GM18868 (cell line): ENCODE measurements around the gene YDJC.
"Not testable (repeated sequence)": the region's sequence is repeated elsewhere in the genome, so short reads cannot be mapped to it uniquely, and the experiment has no call there.

Source experiments
- ATAC-seq: cut with Tn5 transposase; IDR thresholded peaks from one replicate; pipeline ENCODE4 v1.9.1; 2021; ENCODE audit warnings: mild to moderate bottlenecking, moderate library complexity; ENCODE audit not compliant: unreplicated experiment

The YDJC gene

DNA sequence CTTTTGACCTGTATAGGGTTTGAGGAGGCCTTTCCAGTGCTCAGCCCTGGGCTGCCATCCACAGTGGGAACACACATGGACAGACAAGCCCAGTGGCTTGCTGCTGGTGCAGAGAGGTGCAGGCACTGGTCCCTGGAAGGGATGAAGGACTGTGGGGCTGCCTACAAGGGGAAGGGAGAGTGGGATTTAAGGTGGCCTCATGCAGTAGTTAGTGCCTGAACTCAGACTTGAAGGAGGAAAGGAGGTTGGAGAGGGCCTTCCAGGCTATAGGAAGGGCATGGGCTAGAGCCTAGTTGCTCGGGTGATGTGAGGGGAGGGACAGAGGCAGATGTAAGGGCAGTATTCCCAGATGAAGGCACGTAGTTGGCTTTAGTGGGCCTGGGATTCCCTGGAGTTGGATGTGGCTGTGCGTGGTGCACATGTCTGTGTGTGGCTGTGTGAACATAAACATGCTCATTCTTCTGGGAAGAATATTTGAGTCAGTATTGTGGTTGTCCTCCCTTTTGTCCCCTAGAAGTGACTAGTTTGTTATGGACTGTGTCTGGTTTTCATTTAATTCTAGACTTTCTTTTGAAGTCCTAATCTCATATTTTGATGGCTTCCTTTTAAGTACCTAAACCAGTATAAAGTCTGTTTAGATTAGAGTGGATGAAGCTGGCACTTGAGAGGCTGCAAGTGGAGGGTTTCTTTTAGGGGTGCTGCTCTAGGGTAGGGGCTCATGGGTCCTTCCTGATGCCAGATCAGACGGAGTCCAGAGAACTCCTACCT is 18.4 kb downstream of the YDJC start:
- ATAC-seq: no peak

DNA sequence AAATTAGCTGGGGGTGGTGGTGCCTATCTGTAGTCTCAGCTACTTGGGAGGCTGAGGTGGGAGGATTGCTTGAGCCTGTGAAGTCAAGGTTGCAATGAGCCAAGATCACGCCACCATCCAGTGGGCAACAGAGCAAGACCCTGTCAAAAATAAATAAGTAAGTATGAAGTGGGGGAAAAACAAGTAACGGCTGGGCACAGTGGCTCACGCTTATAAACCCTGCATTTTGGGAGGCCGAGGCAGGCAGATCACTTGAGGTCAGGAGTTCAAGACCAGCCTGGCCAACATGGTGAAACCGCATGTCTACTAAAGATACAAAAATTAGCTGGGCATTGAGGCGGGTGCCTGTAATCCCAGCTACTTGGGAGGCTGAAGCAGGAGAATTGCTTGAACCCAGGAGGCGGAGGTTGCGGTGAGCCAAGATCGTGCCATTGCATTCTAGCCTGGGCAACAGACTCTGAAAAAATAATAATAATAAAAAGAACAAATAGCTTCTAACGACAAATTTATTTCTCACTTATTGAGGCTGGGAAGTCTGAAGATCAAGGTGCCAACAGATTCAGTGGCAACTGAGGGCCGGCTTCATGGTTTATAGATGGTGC is 20.2 kb downstream of the YDJC start:
- not testable (repeated sequence) for ATAC-seq

DNA sequence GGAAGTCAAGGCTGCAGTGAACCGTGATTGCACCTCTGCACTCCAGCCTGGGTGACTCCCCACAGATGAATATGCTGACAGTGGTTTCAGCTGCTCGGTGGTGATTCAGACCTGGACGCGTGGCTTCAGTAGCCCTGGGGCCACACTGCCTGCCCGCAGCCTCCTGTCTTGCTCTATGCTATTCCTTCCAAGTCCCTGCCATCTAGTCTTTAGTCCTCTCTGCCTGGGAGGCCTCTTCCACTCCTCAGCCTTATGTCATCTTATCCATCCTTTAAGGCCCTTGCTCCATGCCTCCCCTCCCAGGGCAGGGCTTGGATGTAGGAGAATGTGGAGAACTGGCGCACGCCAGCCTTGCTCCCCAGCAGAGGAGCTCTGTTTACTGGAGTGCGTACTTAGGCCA is 23.0 kb downstream of the YDJC start:
- ATAC-seq: no peak

DNA sequence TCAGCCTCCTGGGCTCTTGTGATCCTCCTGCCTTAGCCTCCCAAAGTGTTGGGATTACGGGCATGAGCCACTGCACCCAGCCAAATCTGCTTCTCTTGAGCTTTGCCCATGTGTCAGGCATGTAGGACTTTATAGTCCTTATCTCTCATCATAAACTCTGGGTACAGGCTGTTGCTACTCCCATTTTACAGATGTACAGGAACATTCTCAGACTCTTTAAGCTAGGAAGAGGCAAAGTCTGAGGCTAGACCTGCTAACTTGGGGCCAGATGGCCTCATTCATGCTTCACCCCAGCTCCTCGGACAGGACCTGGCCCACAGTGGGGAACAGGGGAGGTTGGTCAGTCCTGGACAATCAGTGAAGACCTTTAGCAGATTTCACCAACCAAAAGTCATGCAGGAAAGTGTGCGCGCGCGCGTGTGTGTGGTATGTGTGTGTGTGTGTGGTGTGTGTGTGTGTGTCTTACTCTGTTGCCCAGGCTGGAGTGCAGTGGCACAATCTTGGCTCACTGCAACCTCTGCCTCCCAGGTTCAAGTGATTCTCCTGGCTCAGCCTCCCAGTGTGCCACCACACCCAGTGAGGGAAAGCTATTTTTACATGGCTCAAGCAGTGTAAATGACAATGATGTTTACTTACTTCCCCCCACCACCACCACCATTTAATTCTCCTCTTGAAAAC is 23.8 kb downstream of the YDJC start:
- ATAC-seq: no peak

DNA sequence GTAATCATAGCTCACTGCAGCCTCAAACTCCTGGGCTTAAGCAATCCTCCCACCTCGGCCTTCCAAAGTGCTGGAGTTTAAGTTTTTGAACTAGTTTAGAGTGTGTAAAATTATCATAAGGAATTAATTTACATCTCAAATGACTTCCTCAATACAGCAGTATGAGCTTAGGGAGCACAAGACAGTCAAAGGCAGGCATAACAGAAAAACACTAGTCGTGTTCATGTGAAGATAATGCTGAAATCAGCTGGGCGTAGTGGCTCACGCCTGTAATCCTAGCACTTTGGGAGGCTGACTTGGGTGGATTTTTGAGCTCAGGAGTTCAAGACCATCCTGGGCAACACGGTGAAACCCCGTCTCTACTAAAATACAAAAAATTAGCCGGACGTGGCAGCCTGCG is 25.8 kb downstream of the YDJC start:
- no peak for ATAC-seq

DNA sequence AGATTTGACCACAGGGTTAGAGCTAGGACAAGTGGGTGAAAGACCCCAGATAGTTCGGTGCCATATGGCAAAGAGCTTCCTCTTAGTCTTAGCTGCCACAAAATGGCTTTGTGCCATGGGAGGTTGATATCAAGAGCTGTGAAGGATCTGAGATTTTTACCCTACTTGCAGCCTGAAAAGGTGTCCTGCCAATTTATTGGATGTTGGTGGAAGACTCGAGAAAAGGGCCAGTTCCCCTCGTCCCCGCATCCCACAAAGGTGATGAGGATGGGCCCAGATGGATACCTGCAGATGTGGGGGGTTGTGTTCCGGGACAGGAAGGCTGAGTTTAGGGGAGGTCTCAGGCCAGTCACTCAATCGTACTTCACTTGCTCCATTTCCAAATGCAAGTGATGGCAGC is 27.2 kb downstream of the YDJC start:
- ATAC-seq: no peak

DNA sequence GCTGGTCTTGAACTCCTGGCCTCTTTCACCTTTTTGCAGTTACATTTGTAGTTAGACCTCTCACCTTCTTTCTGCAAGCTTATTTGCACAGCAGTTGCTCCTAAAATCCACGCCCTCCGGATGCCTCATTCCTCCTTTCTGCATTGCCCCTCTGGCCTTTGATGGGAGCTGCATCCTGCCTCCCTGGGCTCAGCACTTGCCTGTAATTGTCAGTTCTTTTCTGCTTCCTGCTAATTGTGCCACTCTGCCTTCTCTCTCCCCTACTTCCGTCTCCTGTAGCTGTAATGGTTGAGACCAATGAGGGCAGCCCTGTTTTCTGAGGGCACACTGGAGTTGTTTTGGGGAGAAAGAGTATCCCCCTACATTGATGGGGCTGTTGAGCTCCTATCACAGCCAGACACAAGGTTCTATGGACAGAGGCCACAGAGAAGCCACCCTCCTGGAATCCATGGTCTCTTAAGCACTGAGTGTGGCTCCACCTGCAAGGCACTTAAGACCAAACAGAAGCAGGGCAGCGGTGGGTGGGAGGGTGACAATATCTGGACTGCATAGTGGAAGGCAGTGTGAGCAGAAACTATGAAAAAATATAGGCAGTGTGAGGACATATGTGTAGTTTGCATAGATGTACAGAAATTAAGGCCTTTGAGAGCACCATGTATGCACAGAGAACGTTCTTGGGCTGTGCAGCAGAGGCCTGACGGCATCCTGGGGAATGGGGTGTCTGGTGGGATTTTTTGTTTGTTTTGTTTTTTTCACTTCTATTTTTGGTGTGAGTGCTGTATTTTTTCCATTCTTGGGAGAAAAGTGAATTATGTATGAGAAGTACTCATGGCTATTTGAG is 30.5 kb downstream of the YDJC start:
- ATAC-seq: no peak

DNA sequence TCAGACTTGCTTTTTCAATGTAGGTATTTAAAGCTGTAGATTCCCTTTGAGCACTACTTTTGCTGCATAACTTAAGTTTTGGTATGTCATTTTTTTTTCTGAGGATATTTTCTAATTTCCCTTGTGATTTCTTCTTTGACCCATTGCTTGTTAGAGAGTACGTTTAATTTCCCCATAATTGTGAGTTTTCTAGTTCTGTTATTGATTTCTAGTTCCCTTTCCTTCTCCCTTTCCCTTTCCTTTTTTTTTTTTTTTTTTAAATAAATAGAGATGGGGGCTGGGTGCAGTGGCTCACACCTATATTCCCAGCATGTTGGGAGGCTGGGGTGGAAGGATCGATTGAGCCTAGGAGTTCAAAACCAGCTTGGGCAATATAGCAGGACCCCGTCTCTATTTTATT is 31.5 kb downstream of the YDJC start:
- ATAC-seq: no peak

DNA sequence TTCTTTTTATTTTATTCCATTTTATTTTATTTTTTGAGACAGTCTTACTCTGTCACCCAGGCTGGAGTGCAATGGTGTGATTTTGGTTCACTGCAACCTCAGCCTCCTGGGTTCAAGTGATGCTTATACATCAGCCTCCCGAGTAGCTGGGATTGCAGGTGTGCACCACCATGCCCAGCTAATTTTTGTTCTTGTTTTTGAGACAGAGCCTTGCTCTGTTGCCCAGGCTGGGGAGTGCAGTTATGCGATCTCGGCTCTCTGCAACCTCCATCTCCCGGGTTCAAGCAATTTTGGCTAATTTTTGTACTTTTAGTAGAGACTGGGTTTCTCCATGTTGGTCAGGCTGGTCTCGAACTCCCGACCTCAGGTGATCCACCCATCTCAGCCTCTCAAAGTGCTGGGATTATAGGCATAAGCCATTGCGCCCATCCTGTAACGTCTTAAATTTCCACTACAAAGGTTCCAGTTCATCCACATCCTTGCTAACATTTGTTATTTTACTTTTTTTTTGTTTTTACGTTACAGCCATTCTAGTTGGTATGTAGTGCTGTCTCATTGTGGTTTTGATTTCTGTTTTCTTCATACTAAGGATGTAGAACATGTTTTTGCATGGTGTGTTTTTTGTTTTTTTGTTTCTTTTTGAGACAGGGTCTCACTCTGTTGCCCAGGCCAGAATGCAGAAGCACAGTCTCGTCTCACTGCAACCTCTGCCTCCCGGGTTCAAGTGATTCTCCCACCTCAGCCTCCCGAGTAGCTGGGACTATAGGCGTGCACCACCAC is 33.3 kb downstream of the YDJC start:
- ATAC-seq: not testable (repeated sequence)

DNA sequence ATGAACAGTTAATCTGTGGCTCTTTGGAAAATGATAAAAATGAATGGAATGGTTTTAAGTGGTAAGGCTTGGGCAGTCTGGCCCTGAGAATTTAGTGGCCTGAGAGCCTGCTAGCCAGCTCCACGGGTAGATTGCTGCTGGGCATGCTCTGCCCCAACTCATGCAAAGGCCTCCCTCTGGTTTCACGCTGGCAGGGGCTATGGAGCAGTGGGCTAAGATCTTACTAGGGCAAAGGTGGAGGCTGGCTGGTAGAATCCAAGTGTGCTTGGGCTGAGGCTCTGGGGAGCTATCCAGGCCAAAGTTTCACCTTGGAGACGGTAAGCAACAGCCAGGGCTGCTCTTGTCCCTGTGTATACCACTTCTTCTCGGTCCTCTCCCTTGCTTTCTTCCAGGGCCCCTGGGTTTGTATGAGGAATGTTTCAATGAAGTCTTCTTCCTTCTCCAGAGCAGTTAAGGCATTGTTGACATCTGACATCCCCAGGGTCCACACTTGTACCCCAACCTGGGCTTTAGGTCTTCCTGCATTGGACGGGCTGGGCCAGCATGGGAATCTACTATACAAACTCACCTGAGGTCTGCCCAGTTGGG is 34.9 kb downstream of the YDJC start:
- ATAC-seq: no peak

DNA sequence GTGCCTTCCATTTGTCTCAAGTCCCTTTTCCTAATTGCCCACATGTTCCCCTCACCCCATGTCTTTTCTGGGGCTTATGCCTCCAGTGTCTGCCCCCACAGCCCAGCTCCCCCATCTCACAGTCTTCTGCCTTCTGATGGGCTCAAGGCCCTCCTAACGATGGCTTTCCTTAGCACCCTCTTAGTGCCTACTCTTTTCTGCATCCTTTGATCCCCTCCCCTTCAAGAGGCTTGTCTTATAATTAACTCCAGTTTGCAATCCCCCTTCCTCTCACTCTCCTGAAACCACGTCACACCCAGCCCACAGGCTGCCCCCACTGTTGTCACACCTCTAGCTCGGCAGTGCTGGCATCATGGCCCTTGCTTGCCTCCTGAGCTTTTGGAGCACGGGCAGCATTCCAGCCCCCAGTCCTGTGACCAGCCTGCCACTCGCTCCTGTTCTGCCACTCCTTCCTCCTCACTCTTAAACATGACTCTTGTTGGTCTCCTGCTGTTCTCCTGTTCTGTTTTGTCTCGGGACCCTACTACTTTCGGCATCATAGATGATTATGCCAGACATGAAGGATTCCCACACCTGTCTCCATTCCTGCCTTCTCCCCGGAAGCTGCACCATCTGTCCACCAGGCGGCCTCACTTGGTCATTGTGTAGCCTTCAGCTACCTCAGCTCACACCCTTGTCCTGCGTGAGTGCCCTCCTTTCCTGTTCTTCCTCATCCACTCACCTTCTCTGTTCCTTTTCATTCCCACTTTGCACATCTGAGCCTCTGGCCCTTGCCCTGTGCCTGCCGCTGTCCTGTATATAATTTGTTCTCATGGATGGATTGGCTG is 36.2 kb downstream of the YDJC start:
- ATAC-seq: no peak

DNA sequence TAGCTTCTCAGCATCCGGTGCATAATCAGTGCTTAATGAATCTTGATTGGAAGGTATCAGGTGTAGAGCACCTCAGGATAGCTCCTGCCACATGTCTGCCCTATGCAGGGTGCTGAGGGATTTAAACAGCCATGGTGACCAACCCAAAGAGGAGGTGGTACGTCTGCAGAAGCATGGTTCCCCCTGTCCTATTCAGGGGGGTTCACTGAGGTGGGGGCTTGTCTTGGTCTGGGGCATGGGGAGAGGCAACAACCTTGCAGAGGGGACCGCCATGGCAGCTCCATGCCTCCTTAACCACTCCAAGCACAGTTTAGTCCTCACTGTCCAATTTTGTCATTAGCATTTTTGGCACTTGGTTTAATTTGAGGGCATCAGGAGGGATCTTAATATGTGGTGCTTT is 37.4 kb downstream of the YDJC start:
- ATAC-seq: no peak

DNA sequence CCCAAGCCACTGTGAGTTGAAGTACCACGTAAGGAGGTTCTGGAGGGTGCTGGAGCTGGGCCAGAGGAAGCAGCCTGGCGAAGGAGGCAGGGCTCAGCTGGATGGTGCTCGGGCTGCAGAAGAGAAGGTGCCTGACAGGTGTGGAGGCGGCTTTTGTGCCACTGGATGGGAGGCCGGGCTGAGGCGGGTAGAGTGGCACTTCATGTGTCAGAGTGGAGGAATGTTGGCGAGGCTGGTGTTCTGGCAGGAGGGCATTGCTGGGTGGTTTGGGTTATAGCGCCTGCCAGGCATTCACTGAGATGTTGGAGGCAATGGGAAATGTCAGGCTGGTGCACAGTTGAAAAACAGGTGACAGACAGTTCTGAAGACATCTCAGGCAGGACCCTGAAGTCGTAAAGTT is 38.1 kb downstream of the YDJC start:
- no peak for ATAC-seq

DNA sequence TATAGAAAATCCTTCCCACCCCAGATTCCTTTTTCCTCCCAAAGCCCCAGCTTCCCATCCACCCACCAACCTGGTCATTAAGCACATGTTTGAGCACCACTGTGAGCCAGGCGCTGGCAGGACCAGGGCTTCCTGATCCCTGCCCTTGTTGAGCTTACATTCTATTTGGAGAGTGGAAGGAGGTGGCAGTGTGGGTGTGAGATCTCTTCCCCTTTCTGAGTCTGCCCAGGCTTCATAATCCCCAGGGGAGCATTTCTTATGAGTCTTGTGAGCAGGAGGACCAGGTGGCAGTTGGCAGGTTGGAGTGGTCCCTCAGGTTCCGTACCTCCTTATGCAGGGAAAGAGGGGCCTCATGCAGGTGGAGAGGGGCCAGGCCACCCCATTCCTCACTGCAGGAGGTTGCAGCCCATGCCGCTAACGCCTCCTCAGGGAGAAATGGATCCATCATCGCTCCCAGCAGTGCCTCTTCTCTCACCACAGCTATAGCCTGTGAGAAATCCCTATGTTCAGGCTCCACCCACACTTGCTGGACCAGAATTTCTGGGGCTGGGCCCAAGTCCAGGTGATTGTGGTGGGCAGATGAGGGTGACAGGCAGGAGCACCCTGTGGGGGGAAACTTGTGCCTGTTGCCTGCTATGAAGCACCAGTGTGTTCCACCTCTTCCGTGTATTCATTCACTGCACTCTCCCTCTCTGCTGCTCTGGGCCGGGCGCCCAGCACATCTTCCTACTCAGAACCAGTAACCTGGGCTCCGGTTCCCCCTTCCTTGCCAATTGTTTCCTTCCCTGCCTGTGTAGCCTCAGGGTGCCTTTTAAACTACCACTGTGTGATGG is 38.8 kb downstream of the YDJC start:
- no peak for ATAC-seq

DNA sequence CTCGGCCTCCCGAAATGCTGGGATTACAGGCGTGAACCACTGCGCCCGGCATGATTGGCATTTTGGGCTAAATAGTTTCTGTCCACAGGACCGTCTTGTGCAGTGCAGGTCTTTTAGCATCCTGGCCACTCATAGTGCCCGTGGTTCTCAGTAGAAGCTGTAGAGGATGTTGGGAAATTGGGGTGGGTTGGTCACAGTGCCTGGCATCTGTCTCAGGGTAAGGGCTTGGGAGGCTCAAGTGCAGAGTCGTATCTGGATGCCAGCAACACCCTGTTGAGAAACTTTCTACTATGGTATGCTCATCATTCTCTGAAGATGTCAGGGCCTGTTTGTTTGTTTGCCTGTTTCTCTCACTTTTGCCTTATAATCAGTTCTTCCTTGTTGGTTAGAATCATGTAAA is 40.4 kb downstream of the YDJC start:
- ATAC-seq: no peak

DNA sequence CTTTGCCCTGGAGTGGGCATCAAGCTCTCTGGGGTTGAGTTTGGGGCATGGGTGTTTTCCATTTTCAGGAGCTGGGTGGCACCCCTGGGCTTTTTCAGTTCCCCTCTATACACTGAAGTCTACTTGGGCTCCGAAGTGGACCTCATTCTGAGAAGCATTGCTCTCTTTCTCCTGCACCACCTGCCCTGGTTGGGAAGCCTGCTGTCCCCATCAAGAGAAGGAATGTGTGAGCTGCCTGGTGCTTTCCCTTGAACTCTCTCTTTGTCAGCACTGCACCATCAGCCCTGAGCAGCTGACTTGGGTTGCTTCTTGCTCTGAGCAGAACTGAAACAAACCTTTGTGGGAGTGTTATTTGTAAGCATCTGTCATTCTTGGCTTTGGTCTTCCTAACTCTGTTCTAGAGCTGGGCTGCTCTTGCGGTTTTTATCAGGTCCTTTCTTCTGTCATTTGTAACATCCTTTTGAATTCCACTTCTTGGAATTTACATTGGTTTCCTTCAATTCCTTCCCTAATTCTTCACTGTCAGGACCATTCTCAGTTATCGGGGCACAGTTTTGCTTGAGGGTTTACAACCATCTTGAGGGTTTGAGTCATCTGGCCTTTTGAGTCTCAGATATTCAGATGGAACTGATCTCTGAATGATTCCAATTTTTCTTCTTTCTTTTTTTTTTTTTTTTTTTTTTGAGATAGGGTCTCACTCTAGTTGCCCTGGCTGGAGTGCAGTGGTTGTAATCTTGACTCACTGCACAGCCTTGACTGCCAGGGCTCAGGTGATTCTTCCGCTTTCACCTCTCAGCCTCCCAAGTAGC is 41.8 kb downstream of the YDJC start:
- peak; percentile 90 for ATAC-seq

DNA sequence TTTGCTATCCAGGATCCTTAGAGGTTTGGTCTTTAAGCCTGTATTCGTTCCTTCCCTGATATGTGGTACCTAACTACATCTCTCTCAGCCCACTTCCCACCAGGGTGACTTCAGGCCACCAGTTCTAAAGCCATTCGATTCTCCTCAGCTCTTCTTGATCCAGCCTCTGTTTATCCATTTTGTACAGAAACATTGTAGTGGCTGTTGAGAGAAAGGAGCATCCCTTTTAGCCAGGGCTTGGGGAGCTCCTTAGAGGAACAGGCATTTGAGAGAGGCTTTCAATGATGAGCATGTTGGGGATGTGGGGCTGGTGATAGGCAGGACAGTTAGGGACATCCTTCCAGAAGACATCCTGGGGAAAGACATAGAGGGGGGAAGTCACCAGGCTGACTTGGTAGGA is 44.4 kb downstream of the YDJC start:
- ATAC-seq: no peak
